Progenitor cell of endocrine pancreas (in vitro differentiated cells): ENCODE results near the gene ZER1. TPM values are rescaled to one million over a fixed set of nuclear protein-coding genes. Genes with fewer than 3 reads are reported as not detected.

Experiments
- DNase-seq: peaks from one replicate; pipeline ENCODE4 v3.0.0; 2021; ENCODE audit warnings: low spot score; ENCODE audit not compliant: unreplicated experiment
- H3K27ac Mint-ChIP-seq: 2 replicates; pipeline ENCODE4 v1.8.0; 2021; ENCODE audit warnings: mild to moderate bottlenecking, moderate library complexity, mixed read lengths
- H3K27me3 Mint-ChIP-seq: 2 replicates; pipeline ENCODE4 v1.8.0; 2021; ENCODE audit warnings: mixed read lengths
- H3K36me3 Mint-ChIP-seq: 2 replicates; pipeline ENCODE4 v1.8.0; 2022; ENCODE audit warnings: mixed read lengths; ENCODE audit not compliant: insufficient read depth
- H3K4me1 Mint-ChIP-seq: 2 replicates; pipeline ENCODE4 v1.8.0; 2021; ENCODE audit warnings: low read depth, mixed read lengths
- H3K4me3 Mint-ChIP-seq: 2 replicates; pipeline ENCODE4 v1.8.0; 2021; ENCODE audit warnings: low read depth, mild to moderate bottlenecking, moderate library complexity, mixed read lengths
- H3K9me3 Mint-ChIP-seq: 2 replicates; pipeline ENCODE4 v1.8.0; 2021; ENCODE audit warnings: low read depth, mixed read lengths
- CTCF ChIP-seq: fragments of 200-600 bp; sonication (generic); IDR thresholded peaks from one replicate; pipeline ENCODE4 v1.5.0; 2021; ENCODE audit warnings: antibody characterized with exemption, mild to moderate bottlenecking; ENCODE audit not compliant: unreplicated experiment
- total RNA-seq: library from RNA; stranded (reverse); gene quantifications from 2 replicates; pipeline ENCODE4 v1.2.1, GENCODE V29; 2021

ZER1 gene
- total RNA-seq, 1 donor from 2014 or later: 38.4 TPM

GRCh38 chr9:128729302-128729701 is 42.4 kb downstream of the ZER1 start:
- Mint-ChIP-seq H3K27me3 (no peaks in the 10 kb centered on the region), H3K4me1 (peaks cover 2% of the 10 kb centered on the region), H3K36me3 (peaks cover 2% of the 10 kb centered on the region), H3K27ac (no peak overlapping the region), H3K9me3 (no peaks in the 10 kb centered on the region), H3K4me3 (no peak overlapping the region)
- no peak for TF ChIP-seq CTCF
- DNase-seq: no peak

- Mint-ChIP-seq H3K27ac (no peak overlapping the region), H3K4me3 (no peak overlapping the region), H3K27me3 (no peaks in the 10 kb centered on the region), H3K9me3 (no peaks in the 10 kb centered on the region), H3K4me1 (peaks cover 6% of the 10 kb centered on the region), H3K36me3 (peaks cover 2% of the 10 kb centered on the region)
- TF ChIP-seq CTCF: no peak
- no peak for DNase-seq
These were observed 43.4 kb downstream of the ZER1 start for GRCh38 chr9:128728298-128728697.

- no peaks in the 10 kb centered on the region for H3K36me3 Mint-ChIP-seq
- peaks cover 11% of the 10 kb centered on the region for H3K4me1 Mint-ChIP-seq
- DNase-seq: no peak
- no peak for TF ChIP-seq CTCF
- no peaks in the 10 kb centered on the region for H3K9me3 Mint-ChIP-seq
- H3K4me3 Mint-ChIP-seq: no peak overlapping the region
- no peak overlapping the region for H3K27ac Mint-ChIP-seq
- no peaks in the 10 kb centered on the region for H3K27me3 Mint-ChIP-seq
These were observed 44.0 kb downstream of the ZER1 start for GRCh38 chr9:128727640-128728248.

- peak overlapping the region; percentile 11 for H3K27ac Mint-ChIP-seq
- peaks cover 13% of the 10 kb centered on the region for H3K4me1 Mint-ChIP-seq
- no peaks in the 10 kb centered on the region for H3K9me3 Mint-ChIP-seq
- peak overlapping the region; percentile 91 for H3K4me3 Mint-ChIP-seq
- no peaks in the 10 kb centered on the region for H3K36me3 Mint-ChIP-seq
- no peak for DNase-seq
- no peak for TF ChIP-seq CTCF
- H3K27me3 Mint-ChIP-seq: no peaks in the 10 kb centered on the region
These were observed 46.9 kb downstream of the ZER1 start for GRCh38 chr9:128724744-128725211.

GRCh38 chr9:128723866-128724743 is 47.6 kb downstream of the ZER1 start, which contains the start of gene ZDHHC12:
Gene ZDHHC12, minus strand, starts transcription at chr9:128724127. Its CDS starts 34 bp downstream, at chr9:128724093.
- H3K4me3 Mint-ChIP-seq: peak within 1 kb of the TSS; percentile 91
- no peaks in the 10 kb centered on the region for H3K27me3 Mint-ChIP-seq
- H3K27ac Mint-ChIP-seq: peak within 1 kb of the TSS; percentile 93
- no peaks in the 10 kb centered on the region for H3K36me3 Mint-ChIP-seq
- peak; percentile 96 for DNase-seq
- no peak for TF ChIP-seq CTCF
- H3K4me1 Mint-ChIP-seq: peaks cover 13% of the 10 kb centered on the region
- H3K9me3 Mint-ChIP-seq: no peaks in the 10 kb centered on the region
